NCI-H1105 (cell line): ENCODE results near the gene STARD8.
"Not testable (repeated sequence)": the region's sequence is repeated elsewhere in the genome, so short reads cannot be mapped to it uniquely, and the experiment has no call there.

Experiments
- DNase-seq: peaks from one replicate; lab custom pipeline; 2025; lab: John Stamatoyannopoulos, UW

STARD8 gene

GRCh38 chrX:68647156-68647957, at the start of gene STARD8:
Gene STARD8 (plus strand): TSS chrX:68647666. CDS start chrX:68647883, 217 bp downstream.
- DNase-seq: no peak

- no peak for DNase-seq
These were observed 48.6 kb upstream of the STARD8 start for GRCh38 chrX:68598841-68599240.

GRCh38 chrX:68599256-68600152, 48.0 kb upstream of the STARD8 start:
- no peak for DNase-seq

GRCh38 chrX:68604216-68604615, 43.2 kb upstream of the STARD8 start:
- not testable (repeated sequence) for DNase-seq

GRCh38 chrX:68614733-68615132, 32.7 kb upstream of the STARD8 start:
- not testable (repeated sequence) for DNase-seq

- no peak for DNase-seq
These were observed 19.5 kb upstream of the STARD8 start for GRCh38 chrX:68627986-68628385.

- not testable (repeated sequence) for DNase-seq
These were observed 17.5 kb upstream of the STARD8 start for GRCh38 chrX:68629936-68630335.

- DNase-seq: no peak
These were observed 16.1 kb upstream of the STARD8 start for GRCh38 chrX:68631336-68631735.

- no peak for DNase-seq
These were observed 15.0 kb upstream of the STARD8 start for GRCh38 chrX:68632491-68632890.

- no peak for DNase-seq
These were observed 13.5 kb upstream of the STARD8 start for GRCh38 chrX:68633981-68634380.

- DNase-seq: no peak
These were observed 12.7 kb upstream of the STARD8 start for GRCh38 chrX:68634649-68635227.

- no peak for DNase-seq
These were observed 6.8 kb upstream of the STARD8 start for GRCh38 chrX:68640661-68641060.

GRCh38 chrX:68644861-68645260, 2.6 kb upstream of the STARD8 start:
- no peak for DNase-seq

GRCh38 chrX:68646421-68646820, 1.0 kb upstream of the STARD8 start:
- DNase-seq: no peak

GRCh38 chrX:68648960-68649359, 1.5 kb downstream of the STARD8 start:
- DNase-seq: no peak

GRCh38 chrX:68650491-68650890, 3.0 kb downstream of the STARD8 start:
- DNase-seq: no peak

- DNase-seq: no peak
These were observed 3.6 kb downstream of the STARD8 start for GRCh38 chrX:68651110-68651509.

GRCh38 chrX:68652326-68653170, 5.1 kb downstream of the STARD8 start:
- DNase-seq: no peak

- no peak for DNase-seq
These were observed 7.2 kb downstream of the STARD8 start for GRCh38 chrX:68654693-68655092.

- not testable (repeated sequence) for DNase-seq
These were observed 9.0 kb downstream of the STARD8 start for GRCh38 chrX:68656473-68656872.

GRCh38 chrX:68658530-68658929, 11.1 kb downstream of the STARD8 start:
- no peak for DNase-seq

GRCh38 chrX:68659385-68659784, 11.9 kb downstream of the STARD8 start:
- DNase-seq: no peak
